OCI-M1 (cell line): ENCODE results near the gene TBC1D4.

Source experiments
- DNase-seq: peaks from one replicate; lab custom pipeline; 2025; lab: John Stamatoyannopoulos, UW

Gene TBC1D4

GRCh38 chr13:75384879-75385707 lies 96.9 kb downstream of the TBC1D4 start:
- DNase-seq: peak; percentile 67

DNA sequence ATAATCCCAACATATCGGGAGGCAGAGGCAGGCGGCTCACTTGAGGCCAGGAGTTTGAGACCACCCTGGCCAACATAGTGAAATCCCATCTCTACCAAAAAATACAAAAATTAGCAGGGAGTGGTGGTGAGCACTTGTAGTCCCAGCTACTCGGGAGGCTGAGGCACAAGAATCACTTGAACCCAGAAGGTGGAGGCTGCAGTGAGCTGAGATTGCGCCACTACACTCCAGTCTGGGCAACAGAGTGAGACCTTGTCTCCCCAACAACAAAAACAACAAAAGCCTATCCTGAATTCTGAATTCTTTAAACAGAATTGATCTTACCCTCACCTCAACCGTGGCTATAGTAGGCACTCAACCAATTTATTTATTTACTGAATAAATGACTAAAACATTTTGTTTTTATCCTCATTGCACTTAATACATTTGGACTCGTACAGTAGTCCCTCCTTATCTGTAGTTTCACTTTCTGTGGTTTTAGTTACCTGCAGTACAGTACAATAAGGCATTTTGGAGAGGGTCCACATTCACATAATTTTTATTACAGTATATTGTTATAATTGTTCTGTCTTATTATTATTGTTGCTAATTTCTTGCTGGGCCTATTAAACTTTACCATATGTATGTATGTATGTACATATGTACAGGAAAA lies 98.8 kb downstream of the TBC1D4 start:
- DNase-seq: no peak

GRCh38 chr13:75378301-75378700 lies 103.7 kb downstream of the TBC1D4 start:
- no peak for DNase-seq

GRCh38 chr13:75376792-75377402 lies 105.1 kb downstream of the TBC1D4 start:
- DNase-seq: no peak

DNA sequence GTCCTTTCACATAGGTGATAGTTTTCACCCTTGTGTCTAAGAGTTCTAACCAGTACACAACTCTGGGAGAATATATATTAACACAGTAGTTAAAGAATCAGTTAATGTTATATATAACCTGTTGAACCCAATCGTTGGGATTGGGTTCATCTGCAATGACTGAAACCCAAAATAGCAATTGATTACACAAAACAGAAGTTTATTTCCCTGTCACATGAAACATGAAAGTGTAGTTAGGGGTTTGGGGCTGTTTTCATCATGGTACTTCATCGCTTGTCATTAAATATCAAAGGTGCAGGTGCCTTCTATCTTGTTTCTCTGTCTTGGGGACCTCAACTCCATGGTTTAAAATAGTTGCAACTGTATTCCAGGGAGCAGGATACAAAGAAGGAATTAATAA lies 106.6 kb downstream of the TBC1D4 start:
- DNase-seq: no peak

DNA sequence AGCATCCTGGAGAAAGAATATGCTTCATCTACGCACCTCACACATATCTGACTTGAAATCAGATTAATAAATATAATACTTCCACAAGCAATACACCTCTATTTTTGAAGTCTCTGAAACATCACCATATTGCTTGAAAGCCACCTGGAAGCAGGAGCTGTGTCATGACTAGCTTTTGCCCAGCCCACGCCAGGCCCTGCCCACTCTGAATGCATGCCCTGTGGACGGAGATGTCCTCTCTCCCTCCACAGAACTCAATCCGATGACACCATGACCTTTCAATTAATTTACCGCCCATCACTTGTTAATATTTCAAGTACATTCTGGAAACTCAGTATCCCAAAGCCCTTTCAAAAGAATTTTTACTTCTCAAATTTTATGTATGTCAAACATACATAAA lies 108.0 kb downstream of the TBC1D4 start:
- DNase-seq: no peak

- DNase-seq: peak; percentile 79
Observed at GRCh38 chr13:75372923-75373841, 108.8 kb downstream of the TBC1D4 start.

DNA sequence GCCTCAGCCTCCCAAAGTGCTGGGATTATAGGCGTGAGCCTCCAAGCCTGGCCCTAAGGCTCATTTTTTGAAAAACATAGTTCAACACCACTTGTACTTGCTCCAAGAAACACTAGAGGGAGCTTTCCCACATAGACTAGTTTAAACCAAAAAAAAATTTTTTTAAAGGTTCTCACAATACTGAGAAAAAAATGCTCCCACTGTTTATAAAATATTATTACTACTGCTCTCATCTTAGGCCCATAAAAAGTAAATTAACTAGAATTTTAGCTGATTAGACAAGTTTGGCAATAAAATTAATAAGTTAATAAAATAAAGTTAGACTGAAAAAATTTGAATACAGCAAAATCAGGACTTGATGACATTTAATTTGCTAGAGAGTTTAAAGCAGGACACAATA lies 109.5 kb downstream of the TBC1D4 start:
- DNase-seq: peak; percentile 85

DNA sequence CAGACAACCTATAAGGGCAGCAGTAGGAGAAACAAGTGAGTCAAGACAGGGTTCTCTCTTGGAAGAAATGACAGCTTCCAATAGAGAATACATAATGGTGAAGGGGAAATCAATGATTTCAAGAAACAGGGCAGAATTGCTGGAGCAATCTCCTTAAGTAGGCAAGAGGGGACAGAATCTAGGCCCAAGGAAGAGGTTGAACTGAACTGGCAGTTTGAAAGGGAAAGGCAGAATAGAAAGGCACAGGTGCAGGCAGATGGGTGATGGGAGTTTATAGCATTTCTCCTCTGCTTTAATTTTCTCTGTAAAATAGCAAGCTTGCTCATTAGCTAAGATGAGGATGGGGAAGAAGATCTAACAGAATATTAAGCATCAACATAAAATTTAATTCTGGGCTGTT lies 110.8 kb downstream of the TBC1D4 start:
- no peak for DNase-seq

DNA sequence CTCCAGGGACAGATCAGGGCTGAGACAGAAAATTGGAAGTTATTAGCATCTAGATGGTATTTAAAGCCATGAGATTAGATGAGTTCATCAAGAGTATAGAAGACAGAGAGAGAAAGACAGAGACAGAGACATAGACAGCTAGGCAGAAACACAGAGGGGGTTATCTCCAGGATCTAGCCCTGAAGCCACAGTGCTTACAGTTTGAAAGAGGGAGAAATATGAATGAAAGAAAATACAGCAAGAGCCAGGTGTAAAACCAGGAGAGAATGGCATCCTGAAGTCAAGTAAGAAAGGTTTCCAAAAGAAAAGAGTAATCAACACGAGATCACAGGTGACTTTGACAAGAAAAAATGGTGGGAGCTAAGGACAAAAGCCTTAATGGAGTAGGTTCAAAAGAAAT lies 111.2 kb downstream of the TBC1D4 start:
- peak; percentile 37 for DNase-seq

DNA sequence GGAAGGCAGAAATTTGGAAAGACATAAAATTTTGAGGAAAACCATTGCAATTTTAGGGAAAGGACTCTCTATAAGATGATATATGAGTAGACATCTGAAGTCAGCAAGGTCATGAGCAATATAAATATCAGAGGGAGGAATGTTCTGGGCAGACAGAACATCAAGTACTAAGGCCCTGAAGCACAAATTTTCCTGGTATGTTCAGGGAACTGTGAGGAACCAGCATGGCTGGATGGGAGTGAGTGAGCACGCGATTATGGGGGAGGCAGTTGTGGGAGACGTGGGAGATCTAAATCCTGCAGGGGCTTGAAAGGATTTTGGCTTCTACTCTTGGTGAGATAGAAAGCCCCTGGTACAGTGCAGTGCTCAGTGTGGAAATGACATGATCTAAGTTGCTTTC lies 112.0 kb downstream of the TBC1D4 start:
- no peak for DNase-seq

GRCh38 chr13:75368167-75368566 lies 113.8 kb downstream of the TBC1D4 start:
- DNase-seq: peak; percentile 28

GRCh38 chr13:75366380-75367280 lies 115.3 kb downstream of the TBC1D4 start:
- peak; percentile 58 for DNase-seq

DNA sequence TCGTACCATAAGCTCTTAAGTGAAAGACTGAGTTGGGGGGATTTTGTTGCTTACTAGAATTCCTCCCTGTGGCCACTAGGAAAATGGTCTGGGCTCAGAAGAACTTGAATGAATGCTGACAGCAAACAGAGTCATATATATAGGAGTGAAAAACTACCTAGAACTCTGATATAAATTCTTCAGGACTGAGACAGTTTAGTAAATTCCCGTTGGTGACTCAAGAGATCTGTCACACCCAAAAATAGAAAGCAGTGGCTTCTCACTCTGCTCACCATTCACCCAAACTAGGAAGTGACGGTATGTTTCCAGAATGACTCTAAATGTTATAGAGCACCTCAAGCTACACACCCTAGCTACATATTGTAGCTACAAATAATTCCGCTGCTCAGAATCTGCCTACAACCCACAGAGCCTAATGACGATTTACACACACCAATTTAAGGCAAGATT lies 116.2 kb downstream of the TBC1D4 start:
- peak; percentile 66 for DNase-seq

DNA sequence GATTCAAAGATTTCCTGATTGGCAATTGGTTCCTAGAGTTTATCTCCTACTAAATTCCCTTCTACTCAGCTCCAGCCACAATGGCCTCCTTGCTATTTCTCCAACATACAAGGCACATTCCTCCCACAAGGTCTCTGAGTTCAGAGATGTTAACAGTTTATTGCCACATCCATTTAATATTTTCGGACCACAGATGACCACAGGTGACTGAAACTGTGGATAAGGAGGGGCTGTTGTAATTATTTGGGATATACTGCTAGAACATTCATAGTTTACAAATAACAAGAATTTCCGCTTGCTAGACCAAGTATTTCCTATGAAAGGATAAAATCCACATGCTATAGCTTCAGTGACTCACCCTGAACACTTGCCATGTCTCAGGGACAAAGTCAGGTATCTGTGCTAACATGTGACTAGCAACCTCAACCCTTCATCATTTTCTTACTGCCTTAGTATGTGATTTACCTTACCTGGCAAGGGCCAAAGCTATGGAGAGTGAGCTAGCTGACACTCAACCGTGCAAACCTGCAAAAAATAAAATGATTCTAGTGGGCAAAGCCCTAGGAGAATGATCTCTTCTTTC lies 117.7 kb downstream of the TBC1D4 start:
- no peak for DNase-seq

GRCh38 chr13:75363371-75363770 lies 118.6 kb downstream of the TBC1D4 start:
- no peak for DNase-seq

DNA sequence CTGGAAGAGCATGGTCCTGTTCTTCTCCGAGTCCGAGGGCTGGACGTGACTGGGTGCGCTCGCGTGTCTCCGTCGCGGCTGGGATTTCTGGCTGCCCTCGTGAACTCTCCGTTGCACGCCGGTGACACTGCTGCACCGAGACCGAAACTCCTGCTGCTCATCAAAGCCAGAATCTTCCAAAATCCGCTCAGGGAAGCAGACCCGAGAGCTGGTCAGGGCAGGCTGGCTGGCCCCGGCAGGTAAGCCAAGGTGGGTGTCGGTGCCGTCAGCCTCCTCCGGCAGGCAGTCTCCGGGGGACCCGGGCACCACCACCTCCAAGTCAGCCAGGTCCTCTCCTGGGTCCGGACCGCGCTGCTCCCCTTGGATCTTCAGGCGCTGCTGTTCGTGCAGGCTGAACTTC lies 119.9 kb downstream of the TBC1D4 start:
- DNase-seq: no peak

- peak; percentile 15 for DNase-seq
Observed at GRCh38 chr13:75360170-75360569, 121.8 kb downstream of the TBC1D4 start.

- no peak for DNase-seq
Observed at GRCh38 chr13:75359266-75359665, 122.7 kb downstream of the TBC1D4 start.

DNA sequence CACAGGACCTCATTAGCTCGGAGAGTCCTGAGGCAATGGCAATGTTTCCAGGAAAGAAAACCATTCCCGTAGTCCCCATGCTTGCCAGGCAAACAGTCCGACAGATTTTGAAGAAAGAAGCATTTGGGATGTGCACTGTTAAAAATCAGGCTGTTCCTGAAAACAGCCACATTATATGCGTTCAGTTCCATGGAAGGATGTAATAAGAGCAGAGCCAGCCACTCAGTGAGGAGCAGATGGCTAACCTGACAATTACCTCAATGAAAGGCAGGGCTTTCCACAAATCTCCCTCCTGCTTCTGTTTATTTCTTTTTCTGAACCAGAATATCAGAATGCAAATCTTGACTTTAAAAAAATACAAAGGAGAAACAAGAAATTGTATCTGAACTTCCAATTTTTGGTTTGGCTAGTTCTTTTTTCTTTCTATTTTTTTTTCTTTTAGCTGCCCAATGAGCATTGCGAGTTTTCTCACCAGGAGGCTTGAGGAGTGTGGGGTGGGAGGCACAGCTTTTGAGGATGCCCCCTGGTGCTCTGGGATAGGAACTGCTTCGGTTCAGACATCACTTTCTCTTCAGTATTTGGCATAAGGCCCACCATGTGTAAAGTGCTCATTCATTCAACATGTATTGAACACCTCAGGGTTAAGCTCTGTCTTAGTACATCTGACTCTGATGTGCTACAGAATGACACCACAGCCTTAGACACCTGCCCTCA lies 124.2 kb downstream of the TBC1D4 start:
- DNase-seq: peak; percentile 81
